ENCODE measurements around the gene ZRSR2. TPM values are rescaled to one million over a fixed set of nuclear protein-coding genes. Genes with fewer than 3 reads are reported as not detected.

Gene ZRSR2
- total RNA-seq, 1 experiment from 2014 or later = 10.6 TPM

DNA sequence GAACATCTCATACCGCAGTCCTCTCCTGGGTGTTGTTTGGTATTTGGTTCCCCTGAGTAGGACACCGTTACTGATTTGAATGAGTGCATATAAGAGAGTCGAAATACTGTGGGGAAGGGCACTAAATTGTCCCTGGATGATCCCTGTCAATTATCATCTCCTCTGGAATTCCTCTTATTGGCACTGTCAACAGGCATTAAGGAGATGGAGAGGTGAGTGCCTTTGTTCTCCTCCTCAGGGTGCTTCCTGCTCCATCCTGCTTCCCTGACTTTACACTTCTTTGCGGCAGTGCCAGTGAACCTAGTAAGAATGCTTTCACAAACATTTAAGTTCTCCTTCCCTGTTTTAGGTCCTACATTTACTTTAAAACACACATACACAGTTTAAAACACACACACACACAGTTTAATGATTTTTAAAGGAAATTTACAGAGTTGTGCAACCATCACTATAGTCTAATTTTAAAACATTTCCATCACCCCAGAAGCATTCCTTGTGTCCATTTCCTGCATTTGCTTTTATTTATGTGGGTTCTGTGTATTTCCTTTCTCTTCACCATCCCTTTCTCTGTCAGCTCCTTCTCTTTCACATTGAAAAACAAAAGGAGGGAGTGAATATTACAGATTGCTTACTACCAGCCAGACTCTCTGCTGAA, 20.9 kb upstream of the ZRSR2 start:
- Histone ChIP-seq H3K4me1 (no peaks in the 10 kb centered on the region), H3K27ac (no peak overlapping the region), H3K9me3 (replicated peaks) (no peaks in the 10 kb centered on the region), H3K4me3 (no peak overlapping the region), H3K36me3 (no peaks in the 10 kb centered on the region), H3K27me3 (no peaks in the 10 kb centered on the region)
- no peak for DNase-seq

DNA sequence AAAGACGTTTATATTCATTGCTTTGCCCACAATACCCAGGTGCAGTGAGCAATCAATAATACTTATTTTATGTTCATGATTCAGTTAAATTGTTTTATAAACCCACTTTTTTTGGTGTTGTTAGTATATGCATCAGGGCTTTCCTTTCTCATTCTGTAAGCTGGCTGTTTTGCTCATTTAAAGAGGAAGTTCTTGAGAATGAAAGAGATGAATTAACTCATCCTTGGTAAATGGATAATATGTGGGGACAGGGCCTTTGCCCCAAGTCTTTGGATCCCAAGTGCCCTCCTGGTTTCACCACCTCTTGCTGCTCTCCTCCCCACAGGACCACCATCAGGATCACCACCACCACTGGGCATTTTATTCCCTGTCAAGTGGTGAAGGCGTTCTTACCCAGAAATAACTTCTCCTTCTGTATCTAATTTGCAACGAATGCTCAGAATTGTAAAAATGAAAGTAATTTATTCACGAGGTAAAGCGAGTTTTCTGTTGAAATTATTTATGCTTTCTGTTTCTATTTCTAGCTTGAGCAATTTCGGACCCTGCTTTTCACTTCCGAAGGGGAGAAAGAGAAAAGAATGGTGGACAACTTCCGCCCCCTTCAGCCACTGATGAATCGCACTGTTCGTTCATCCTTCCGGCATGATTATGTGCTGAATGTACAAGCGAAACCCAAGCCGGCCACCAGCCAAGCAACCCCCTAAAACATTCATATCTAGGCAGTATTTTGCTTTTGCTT, 8.2 kb upstream of the ZRSR2 start:
- no peaks in the 10 kb centered on the region for H3K4me1 ChIP-seq
- DNase-seq = no peak
- H3K36me3 ChIP-seq = peaks cover 4% of the 10 kb centered on the region; the same call in 1 of the 2 replicates
- H3K9me3 ChIP-seq (replicated peaks) = no peaks in the 10 kb centered on the region
- H3K27ac ChIP-seq = no peak overlapping the region
- no peaks in the 10 kb centered on the region for H3K27me3 ChIP-seq
- H3K4me3 ChIP-seq = no peak overlapping the region

DNA sequence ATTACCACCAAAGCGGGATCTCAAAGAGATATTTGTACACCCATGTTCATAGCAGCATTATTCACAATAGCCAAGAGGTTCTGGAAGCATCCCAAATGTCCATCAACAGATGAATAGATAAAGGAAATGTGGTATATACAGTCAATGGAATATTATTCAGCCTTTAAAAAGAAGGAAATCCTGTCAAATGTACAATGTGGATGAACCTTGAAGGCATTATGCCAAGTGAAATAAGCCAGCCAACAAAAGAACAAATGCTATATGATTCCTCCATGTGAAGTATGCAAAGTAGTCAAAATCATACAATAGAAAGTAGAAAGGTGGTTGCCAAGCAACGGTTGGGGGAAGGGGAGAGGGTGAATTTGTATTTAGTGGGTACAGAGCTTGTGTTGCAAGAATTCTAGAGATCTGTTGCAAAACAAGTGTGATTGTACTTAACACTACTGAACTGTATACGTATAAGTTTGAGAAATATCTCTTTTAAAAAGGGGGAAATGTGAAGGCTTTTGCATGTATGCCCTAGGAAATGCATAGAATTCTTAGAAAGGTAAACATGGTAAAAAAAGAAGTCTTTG, 5.0 kb upstream of the ZRSR2 start:
- Histone ChIP-seq H3K9me3 (replicated peaks) (no peaks in the 10 kb centered on the region), H3K36me3 (peaks cover 4% of the 10 kb centered on the region; the same call in 1 of the 2 replicates), H3K27ac (no peak overlapping the region), H3K4me3 (no peak overlapping the region), H3K4me1 (no peaks in the 10 kb centered on the region), H3K27me3 (no peaks in the 10 kb centered on the region)
- DNase-seq = no peak

DNA sequence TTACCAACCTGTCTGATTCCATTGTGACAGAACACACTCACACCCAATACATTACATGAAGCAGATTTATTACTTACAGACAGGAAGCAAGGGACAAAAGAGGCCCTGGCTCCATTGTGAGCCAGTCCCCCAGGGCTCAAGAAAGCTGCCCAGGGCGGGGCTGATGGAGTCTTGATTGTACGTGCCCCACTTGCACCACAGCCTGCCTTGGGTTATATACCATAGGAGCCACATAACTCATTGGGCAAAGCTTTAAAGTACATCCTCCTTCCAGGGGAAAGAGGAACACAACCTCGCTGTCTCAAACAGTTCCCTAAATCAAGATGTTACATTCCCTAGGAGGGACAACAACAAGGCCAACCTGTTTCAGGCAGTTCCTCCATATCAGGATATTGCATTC, 3.4 kb upstream of the ZRSR2 start:
- Histone ChIP-seq H3K36me3 (peaks cover 4% of the 10 kb centered on the region; the same call in 1 of the 2 replicates), H3K4me1 (no peaks in the 10 kb centered on the region), H3K9me3 (replicated peaks) (no peaks in the 10 kb centered on the region), H3K27me3 (no peaks in the 10 kb centered on the region), H3K27ac (no peak overlapping the region), H3K4me3 (no peak overlapping the region)
- no peak for DNase-seq

DNA sequence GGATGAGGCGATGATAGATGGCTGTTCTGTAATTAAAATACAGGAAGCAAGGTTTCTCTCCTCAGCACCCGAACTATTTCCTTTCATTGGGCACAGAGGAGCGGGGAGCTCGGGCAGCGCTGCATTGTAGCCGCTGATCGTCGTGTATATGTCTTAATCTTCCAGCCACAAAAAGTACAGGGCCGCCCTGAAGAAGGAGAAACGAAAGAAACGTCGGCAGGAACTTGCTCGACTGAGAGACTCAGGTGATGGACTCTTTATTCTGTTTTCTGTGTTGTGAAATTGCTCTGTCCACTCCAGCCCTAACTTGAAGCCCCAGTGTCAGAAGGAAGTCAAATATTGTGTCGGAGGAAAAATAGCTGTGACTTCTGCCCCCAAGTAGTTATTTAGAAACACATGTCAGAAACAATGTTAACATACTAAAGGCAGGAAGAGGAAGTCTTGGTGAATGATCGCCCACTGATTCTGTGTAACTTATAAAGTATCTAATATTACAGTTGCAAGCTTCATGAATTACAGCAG, 546 bp downstream of the ZRSR2 start:
- Histone ChIP-seq H3K4me3 (peak overlapping the region; percentile 83), H3K27me3 (no peaks in the 10 kb centered on the region), H3K36me3 (peaks cover 21% of the 10 kb centered on the region), H3K9me3 (replicated peaks) (no peaks in the 10 kb centered on the region), H3K27ac (peak overlapping the region; percentile 66), H3K4me1 (peaks cover 7% of the 10 kb centered on the region)
- DNase-seq = no peak

DNA sequence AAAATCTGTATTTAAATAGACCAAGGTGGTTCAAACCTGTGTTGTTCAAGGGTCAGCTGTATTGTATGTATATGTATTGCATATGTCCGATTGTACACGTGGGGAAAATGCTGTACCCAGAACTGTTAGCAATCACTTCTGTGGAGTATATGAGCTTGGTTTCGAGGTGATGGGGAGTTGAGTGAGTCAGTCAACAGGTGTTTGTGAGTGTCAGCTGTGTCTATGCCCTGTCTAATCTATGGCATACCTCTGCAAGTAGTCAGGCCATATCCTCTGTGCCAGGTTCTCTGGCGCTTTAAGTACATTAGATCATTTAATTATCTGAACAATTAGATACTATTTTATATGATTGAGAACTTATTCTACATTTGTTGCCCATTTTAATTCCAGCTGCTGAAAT, 7.4 kb downstream of the ZRSR2 start:
- peaks cover 4% of the 10 kb centered on the region for H3K4me1 ChIP-seq
- no peaks in the 10 kb centered on the region for H3K27me3 ChIP-seq
- no peaks in the 10 kb centered on the region for H3K9me3 ChIP-seq (replicated peaks)
- H3K4me3 ChIP-seq = no peak overlapping the region
- H3K27ac ChIP-seq = peak overlapping the region; percentile 8; the same call in 1 of the 2 replicates
- H3K36me3 ChIP-seq = peaks cover 38% of the 10 kb centered on the region
- DNase-seq = peak; percentile 23 to 25

DNA sequence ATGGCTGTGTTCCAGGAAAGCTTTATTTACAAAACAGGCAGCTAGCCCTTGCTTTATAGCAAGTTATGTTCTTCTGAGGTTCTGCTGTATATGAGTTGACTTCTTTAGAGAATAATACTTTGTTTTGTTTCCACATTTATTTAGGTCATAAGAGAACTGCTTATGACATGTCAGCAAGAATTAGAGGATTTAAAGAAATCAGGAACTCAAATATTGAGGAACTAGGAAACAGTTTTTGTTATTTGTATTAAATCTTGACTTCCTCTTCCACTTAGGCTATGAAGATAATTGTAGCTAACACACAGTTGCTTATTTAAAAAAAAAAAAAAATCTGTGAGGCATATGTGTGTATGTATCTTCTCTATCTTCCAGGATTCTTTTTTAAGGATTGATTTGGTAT, 14.3 kb downstream of the ZRSR2 start:
- Histone ChIP-seq H3K4me1 (no peaks in the 10 kb centered on the region), H3K36me3 (peaks cover 24% of the 10 kb centered on the region), H3K27ac (no peak overlapping the region), H3K4me3 (no peak overlapping the region), H3K27me3 (no peaks in the 10 kb centered on the region), H3K9me3 (replicated peaks) (no peaks in the 10 kb centered on the region)
- DNase-seq = no peak

DNA sequence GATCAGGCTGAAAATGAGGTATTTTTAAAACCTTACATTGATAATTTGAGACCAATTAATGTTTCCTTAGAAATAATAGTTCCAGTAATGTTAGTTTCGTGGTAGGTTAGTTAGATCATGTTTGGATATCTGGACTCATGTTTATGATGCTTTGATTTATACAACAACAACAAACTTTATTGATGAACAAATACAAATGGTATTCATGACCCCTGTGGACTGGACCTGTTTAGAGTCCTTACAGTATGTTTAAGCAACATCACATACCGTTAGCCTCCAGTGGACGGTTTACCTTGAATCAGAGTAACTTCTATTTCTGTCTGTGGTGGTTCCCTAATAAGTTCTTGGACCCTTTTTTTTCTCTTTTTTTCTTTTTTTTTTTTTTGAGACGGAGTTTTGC, 18.0 kb downstream of the ZRSR2 start:
- peaks cover 20% of the 10 kb centered on the region for H3K36me3 ChIP-seq
- no peak overlapping the region for H3K27ac ChIP-seq
- no peak overlapping the region for H3K4me3 ChIP-seq
- no peaks in the 10 kb centered on the region for H3K4me1 ChIP-seq
- H3K27me3 ChIP-seq = no peaks in the 10 kb centered on the region
- no peaks in the 10 kb centered on the region for H3K9me3 ChIP-seq (replicated peaks)
- DNase-seq = no peak

DNA sequence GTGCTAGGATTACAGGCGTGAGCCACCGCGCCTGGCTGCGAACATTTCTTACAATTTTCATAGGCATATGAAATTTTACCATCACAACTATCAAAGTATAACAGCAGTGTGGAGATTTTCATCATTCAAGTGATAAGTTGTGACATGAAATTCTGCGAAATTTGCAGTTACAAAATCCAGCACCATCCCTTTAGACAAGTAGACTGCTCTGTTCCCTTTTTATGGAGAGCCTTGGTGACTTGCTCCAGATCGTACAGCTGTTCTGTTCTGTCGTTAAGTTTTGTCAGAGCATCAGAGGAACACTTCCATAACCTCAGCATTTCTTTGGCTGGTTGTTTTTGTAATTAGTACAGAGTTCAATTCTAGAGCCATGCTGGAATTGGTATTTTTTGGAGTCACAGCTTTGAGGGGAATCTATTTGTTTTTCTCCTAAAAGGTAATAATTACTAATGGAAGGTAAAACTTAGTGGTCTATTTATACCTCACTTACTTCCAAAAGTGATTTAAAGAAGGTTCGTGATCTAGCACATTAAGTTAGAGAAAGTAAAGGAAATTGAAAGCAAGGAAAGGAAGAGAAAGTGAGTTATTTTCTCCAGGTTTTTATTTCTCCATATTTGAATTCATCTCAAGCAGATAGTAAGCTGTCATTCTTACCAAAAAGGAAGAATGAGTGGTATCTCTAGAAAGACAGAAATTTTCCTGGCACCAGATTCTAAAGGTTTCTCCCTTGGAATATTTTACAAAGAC, 22.1 kb downstream of the ZRSR2 start:
- Histone ChIP-seq H3K4me3 (no peak overlapping the region), H3K4me1 (peaks cover 13% of the 10 kb centered on the region), H3K27me3 (no peaks in the 10 kb centered on the region), H3K36me3 (peaks cover 34% of the 10 kb centered on the region), H3K9me3 (replicated peaks) (no peaks in the 10 kb centered on the region), H3K27ac (no peak overlapping the region)
- DNase-seq = no peak

DNA sequence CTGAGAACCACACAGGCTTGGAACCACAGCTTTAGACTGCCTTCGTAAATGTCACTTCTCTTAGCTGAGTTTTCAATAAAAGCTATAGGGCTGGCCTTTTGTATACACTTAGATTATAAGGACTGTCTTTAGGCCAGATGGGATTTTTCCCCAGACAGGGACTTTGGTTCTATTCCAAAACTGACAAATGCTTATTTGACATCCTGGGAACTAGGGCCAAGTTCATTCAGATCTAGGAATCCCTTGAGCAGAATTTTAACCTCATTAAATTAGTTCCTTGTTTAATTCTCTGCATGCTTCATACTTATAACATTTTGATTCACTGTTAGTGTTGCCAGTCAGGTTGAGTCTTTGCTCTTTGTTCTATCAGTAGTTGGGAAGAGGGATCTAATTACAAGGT, 23.1 kb downstream of the ZRSR2 start:
- no peak overlapping the region for H3K4me3 ChIP-seq
- peaks cover 14% of the 10 kb centered on the region for H3K4me1 ChIP-seq
- DNase-seq = no peak
- no peaks in the 10 kb centered on the region for H3K27me3 ChIP-seq
- H3K36me3 ChIP-seq = peaks cover 43% of the 10 kb centered on the region
- no peak overlapping the region for H3K27ac ChIP-seq
- H3K9me3 ChIP-seq (replicated peaks) = no peaks in the 10 kb centered on the region

DNA sequence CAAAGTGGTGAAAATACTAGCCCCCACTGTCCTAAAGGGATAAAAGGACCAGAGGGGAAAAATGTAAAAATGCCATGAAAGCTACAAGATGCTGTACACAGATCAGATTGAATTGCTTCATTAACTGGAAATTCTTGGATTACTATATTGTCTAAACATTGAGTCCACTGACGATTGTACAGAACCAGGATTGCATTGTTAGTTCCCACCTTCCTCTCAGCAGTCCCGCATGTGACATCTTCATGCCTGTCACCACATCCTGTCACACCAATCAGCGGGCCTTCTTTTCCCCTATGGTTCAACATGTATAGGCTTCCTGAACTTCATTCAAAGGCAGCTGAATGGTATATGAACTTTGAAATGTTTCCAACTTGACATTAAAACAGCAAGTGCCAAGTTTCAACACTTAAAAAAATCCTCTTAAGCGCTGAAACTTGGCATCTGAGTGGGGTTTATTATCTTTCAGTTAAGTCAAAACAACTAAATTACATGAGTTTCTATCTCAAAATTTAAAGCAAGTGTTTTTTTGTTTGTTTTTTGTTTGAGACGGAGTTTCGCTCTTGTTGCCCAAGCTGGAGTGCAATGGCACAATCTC, 24.6 kb downstream of the ZRSR2 start:
- Histone ChIP-seq H3K4me1 (peaks cover 18% of the 10 kb centered on the region), H3K27me3 (no peaks in the 10 kb centered on the region), H3K9me3 (replicated peaks) (no peaks in the 10 kb centered on the region), H3K27ac (no peak overlapping the region), H3K4me3 (no peak overlapping the region), H3K36me3 (peaks cover 42% of the 10 kb centered on the region)
- no peak for DNase-seq

DNA sequence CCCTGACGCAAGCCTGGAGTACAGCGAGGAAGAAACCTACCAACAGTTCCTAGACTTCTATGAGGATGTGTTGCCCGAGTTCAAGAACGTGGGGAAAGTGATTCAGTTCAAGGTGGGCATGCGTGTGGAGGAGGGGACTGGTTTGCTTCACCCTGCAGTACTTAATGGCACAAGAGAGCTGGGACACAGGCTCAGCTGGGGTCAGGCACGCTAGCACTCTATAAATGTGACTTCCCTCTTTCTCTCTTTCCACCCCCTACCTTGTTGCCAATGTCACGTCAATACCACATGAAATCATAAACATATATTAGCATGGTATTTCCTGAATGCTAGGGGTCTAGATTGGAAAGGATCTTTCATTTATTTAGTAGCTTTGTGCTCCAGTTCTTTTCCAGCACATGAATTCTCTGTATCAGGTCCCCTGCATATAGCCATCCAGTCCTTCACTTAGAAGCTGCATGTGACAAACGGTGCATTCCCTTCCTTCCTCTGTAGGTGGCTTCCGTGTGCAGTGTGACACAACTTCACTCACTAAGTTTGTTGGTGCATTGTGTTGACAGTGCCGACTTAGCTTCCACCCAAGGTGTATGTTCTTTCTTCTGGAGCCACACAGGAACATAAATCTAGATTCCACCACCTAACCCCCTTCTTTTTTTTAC, 25.6 kb downstream of the ZRSR2 start:
- no peaks in the 10 kb centered on the region for H3K27me3 ChIP-seq
- H3K4me1 ChIP-seq = peaks cover 27% of the 10 kb centered on the region
- H3K9me3 ChIP-seq (replicated peaks) = no peaks in the 10 kb centered on the region
- DNase-seq = peak; percentile 15 to 47
- H3K36me3 ChIP-seq = peaks cover 38% of the 10 kb centered on the region
- no peak overlapping the region for H3K4me3 ChIP-seq
- no peak overlapping the region for H3K27ac ChIP-seq

DNA sequence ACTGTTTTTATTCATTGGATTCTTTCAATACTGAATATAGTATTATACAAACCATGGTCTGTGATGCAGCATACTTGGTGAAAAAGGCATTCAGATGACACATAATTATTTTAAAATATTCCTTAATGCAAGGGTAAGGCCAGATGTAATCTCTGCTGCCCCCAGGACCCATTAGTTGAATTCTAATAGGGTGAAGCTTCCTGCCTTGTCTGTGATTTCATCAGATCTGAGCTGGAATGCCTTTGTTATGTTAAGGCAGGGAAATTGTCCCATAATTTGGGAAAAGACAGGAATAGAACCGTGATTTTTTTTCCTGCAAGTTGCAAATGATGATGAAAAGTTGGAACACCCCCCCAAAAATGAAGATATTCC, 26.1 kb downstream of the ZRSR2 start:
- Histone ChIP-seq H3K4me1 (peaks cover 33% of the 10 kb centered on the region), H3K36me3 (peaks cover 41% of the 10 kb centered on the region), H3K4me3 (no peak overlapping the region), H3K27me3 (no peaks in the 10 kb centered on the region), H3K27ac (peak overlapping the region; percentile 66), H3K9me3 (replicated peaks) (no peaks in the 10 kb centered on the region)
- DNase-seq = no peak

DNA sequence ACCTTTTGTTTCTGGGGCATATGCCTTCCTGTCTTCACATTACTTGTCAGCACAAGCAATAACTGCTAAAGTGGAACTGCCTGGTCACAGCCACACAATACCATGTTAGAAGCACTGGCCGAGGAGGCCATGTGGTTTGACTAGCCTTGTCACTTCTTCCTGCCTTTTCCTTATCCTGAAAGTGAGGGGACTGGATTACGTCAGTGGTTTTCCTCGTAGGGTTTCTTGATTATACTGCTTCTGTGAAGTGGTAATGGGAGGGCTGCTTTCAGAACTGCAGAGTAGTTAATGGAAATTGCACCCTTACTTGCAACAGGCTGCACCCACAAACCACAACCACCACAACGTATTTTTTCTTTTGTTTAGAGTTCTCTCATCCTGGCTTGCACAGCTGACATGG, 26.6 kb downstream of the ZRSR2 start:
- H3K4me3 ChIP-seq = no peak overlapping the region
- peak; percentile 51 to 67 for DNase-seq
- H3K27ac ChIP-seq = peak overlapping the region; percentile 66
- H3K9me3 ChIP-seq (replicated peaks) = no peaks in the 10 kb centered on the region
- H3K36me3 ChIP-seq = peaks cover 41% of the 10 kb centered on the region
- H3K27me3 ChIP-seq = no peaks in the 10 kb centered on the region
- H3K4me1 ChIP-seq = peaks cover 35% of the 10 kb centered on the region

Data from SJCRH30 (cell line).